Subcutaneous adipose tissue (tissue), 4 donors: ENCODE data around the gene VSIG1. TPM values are rescaled to one million over a fixed set of nuclear protein-coding genes. Genes with fewer than 3 reads are reported as not detected.

Experiments
- total RNA-seq, 4 donors: library from RNA; depleted of rRNA; stranded (reverse); fragments of >200 nt; gene quantifications; one replicate each; pipeline ENCODE4 v1.1.0, GENCODE V29; 2016
- TF ChIP-seq, protein P1 (sequence below): fragments of 450-650 bp; IDR thresholded peaks from one replicate; pipeline ENCODE4 v1.5.1; 2016; ENCODE audit warnings: low read depth, mild to moderate bottlenecking, control low read depth, antibody characterized with exemption, moderate library complexity

VSIG1 gene
- total RNA-seq, 4 donors from 2014 or later: not detected

DNA sequence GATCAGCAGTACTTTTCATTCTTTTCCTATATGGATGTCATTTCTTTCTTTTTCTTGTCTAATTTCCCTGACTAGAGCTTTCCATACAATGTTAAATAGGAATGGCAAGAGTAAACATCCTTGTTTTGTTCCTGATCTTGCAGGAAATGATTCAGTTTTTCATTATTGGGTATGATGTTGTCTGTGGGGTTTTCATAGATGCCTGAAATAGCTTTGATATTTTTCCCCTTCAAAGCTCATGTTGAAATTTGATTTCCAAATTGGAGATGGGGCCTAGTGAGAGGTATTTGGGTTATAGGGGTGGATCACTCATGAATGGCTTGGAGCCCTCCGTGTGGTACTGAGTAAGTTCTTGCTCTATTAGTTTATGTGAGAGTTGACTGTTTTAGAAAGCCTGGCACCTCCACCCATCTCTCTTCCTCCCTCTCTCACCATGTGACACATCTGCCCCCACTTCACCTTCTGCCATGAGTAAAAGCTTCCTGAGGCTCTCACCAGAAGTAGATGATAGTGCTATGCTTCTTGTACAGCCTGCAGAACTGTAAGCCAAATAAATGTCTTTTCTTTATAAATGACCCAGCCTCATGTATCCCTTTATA, 22.3 kb upstream of the VSIG1 start:
- TF ChIP-seq, protein P1, sequence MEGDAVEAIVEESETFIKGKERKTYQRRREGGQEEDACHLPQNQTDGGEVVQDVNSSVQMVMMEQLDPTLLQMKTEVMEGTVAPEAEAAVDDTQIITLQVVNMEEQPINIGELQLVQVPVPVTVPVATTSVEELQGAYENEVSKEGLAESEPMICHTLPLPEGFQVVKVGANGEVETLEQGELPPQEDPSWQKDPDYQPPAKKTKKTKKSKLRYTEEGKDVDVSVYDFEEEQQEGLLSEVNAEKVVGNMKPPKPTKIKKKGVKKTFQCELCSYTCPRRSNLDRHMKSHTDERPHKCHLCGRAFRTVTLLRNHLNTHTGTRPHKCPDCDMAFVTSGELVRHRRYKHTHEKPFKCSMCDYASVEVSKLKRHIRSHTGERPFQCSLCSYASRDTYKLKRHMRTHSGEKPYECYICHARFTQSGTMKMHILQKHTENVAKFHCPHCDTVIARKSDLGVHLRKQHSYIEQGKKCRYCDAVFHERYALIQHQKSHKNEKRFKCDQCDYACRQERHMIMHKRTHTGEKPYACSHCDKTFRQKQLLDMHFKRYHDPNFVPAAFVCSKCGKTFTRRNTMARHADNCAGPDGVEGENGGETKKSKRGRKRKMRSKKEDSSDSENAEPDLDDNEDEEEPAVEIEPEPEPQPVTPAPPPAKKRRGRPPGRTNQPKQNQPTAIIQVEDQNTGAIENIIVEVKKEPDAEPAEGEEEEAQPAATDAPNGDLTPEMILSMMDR: no peak

- TF ChIP-seq, protein P1: no peak
These were observed 19.5 kb upstream of the VSIG1 start for GRCh38 chrX:108025376-108025775.

- TF ChIP-seq, protein P1: no peak
These were observed 18.8 kb upstream of the VSIG1 start for GRCh38 chrX:108025954-108026600.

DNA sequence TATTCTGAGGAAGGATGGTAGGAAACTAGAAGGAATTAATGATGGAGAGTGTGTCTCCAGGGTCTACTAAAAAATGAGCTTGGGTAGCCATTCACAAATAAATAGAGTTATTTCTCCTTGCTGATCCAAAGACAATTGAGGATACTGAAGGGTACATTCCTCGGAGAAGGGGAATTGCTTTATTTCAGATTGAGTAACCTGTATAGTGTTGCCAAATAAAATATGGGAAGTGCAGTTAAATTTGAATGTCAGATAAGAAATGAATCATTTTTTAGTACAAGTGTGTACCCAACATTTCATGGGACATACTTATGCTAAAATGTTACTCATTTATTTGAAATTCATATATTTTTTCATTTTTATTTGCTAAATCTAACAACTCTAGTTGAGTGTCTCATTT, 16.0 kb upstream of the VSIG1 start:
- TF ChIP-seq, protein P1: no peak

GRCh38 chrX:108029928-108030711, 14.7 kb upstream of the VSIG1 start:
- TF ChIP-seq, protein P1: no peak

DNA sequence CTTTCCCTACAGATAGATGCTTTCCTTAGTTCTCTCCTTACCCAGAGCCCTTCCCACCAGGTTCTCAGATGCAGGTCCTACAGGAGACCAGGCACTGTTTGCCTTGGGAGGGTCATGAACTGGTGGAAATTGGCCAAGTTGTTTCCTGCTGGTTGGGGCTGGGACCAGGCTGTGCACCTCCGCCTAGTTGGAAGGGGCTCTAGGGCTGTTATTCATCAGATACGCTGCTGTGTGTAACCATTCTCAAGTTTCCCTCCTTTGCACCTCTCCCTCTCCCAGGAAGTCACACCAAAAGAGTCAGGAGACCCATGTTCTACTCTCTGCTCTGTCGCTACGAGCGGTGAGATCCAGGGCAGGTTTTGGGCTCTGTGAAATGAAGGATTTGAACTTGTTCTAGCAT, 11.9 kb upstream of the VSIG1 start:
- TF ChIP-seq, protein P1: no peak

DNA sequence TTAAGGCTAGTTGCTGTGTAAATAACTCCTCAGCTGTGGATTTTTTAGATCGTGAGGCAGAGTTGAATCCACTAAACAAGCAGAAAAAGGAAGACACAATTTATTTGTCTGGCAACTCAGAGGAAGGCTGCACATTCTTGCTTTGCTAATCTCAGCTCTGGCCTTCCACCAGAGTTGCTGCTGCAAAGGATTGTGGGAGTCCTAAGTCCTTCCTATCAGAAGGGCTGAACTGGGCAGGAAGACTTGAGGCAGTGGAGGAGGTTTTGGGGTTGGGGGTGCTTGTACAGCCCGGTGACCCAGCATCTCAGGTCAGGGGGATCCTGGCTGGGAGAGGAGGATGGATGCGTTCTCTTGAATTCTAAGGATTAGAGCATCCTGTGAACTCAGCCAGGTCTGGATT, 11.0 kb upstream of the VSIG1 start:
- TF ChIP-seq, protein P1: no peak
